AG04450 (cell line): ENCODE measurements around the gene DPYD. TPM values are rescaled to one million over a fixed set of nuclear protein-coding genes. Genes with fewer than 3 reads are reported as not detected.

Experiments
- CTCF ChIA-PET: fragments of 300-600, 350-600 bp; formaldehyde crosslinking; extraction: SDS; loops from one replicate; lab custom pipeline; 2022; ENCODE audit warnings: antibody characterized with exemption, inconsistent platforms; lab: Charles Lee
- POLR2A ChIA-PET: fragments of 350-600 bp; formaldehyde crosslinking; extraction: SDS; loops from one replicate; lab custom pipeline; 2021; ENCODE audit warnings: antibody characterized with exemption, inconsistent platforms; lab: Yijun Ruan, JAX
- DNase-seq: peaks from one replicate; pipeline ENCODE4 v3.0.0-alpha.2; 2011; ENCODE audit warnings: low read depth, low spot score
- H3K27ac ChIP-seq: one replicate; pipeline ENCODE4 v1.5.1; 2012; ENCODE audit warnings: low read depth, low read length, control low read depth
- H3K27me3 ChIP-seq: one replicate; pipeline ENCODE4 v1.6.0; 2012; ENCODE audit warnings: low read length; ENCODE audit not compliant: control insufficient read depth, insufficient read depth
- H3K4me3 ChIP-seq: 2 replicates; pipeline ENCODE4 v1.5.1; 2011; ENCODE audit warnings: mild to moderate bottlenecking, low read depth, low read length, control low read depth
- H3K9me3 ChIP-seq: 2 replicates; pipeline ENCODE4 v1.5.1; 2012; ENCODE audit warnings: low read length; ENCODE audit not compliant: control insufficient read depth, insufficient read depth
- polyA plus RNA-seq: library from polyadenylated mRNA; depleted of rRNA; stranded (reverse); fragments of >200 nt; gene quantifications from 2 replicates; pipeline ENCODE4 v1.2.3, GENCODE V29; 2011
- TF ChIP-seq, protein P1 (sequence below): IDR thresholded peaks from 2 replicates; pipeline ENCODE4 v1.5.1; 2011; ENCODE audit warnings: low read depth, low read length, control low read depth, inconsistent platforms

The DPYD gene
- polyA plus RNA-seq, 1 experiment, result 21.4 TPM

DNA sequence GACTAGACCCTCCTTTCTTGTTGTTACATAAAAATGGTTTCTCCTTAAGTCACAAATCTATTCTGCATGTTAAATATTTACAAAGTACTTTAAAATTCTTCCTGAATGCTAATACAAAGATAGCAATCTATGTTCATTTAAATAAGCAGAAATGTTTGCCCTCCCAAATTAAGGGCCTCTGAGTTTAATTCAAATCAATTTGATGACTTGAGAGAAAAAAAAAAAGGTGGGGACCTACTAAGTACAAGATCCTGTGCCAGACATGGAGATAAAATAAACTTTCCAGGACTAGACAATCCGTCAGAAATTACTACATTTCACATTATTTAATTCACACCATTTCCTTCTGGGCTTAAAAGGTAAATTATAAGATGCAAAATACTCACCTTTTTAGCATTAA lies 548.3 kb downstream of the DPYD start:
- no peak overlapping the region for H3K27ac ChIP-seq
- no peak overlapping the region for H3K4me3 ChIP-seq
- TF ChIP-seq, protein P1, sequence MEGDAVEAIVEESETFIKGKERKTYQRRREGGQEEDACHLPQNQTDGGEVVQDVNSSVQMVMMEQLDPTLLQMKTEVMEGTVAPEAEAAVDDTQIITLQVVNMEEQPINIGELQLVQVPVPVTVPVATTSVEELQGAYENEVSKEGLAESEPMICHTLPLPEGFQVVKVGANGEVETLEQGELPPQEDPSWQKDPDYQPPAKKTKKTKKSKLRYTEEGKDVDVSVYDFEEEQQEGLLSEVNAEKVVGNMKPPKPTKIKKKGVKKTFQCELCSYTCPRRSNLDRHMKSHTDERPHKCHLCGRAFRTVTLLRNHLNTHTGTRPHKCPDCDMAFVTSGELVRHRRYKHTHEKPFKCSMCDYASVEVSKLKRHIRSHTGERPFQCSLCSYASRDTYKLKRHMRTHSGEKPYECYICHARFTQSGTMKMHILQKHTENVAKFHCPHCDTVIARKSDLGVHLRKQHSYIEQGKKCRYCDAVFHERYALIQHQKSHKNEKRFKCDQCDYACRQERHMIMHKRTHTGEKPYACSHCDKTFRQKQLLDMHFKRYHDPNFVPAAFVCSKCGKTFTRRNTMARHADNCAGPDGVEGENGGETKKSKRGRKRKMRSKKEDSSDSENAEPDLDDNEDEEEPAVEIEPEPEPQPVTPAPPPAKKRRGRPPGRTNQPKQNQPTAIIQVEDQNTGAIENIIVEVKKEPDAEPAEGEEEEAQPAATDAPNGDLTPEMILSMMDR, result no peak
- no peak for DNase-seq
- CTCF ChIA-PET, result no interaction called here
- H3K27me3 ChIP-seq, result no peaks in the 10 kb centered on the region
- no peaks in the 10 kb centered on the region for H3K9me3 ChIP-seq
- POLR2A ChIA-PET, result no interaction called here

DNA sequence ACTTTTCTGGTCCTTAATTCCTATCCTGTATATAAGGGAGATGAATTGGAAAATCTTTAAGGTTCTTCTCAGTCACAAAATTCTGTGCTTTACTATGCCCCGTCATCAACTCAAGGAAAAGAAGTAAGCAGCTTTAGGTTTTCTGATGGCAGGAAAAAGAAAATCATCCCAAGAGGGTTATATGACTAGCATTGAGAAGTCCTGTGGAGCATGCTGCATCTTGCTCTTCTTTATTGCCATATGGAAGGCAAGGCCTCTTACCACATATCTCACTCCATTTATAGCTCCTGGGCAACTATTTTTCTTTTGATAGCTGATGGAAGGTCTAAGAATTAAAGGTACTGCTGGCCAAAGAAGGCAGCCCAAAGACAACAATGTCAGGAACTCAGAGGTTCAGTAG lies 552.5 kb downstream of the DPYD start:
- ChIA-PET POLR2A (no interaction called here), CTCF (no interaction called here)
- H3K27me3 ChIP-seq, result no peaks in the 10 kb centered on the region

DNA sequence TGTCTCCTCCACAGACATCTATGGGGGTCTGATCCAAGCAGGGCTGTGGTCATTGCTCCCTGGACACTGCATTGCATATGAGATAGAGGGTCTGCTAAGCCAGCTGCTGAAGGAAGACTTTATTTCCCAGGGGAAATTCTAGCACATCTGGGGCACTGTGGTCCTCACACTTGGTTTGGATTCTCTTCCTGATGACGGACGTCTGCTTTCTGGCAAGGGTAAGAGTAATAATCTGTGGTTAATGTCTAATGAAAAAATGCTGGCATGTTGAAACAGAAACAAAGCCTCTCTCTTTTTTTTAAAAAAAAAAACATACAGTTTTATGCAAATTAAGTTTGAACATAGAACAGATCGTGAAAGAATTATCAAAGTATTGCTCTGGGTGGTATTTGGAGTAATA lies 553.9 kb downstream of the DPYD start:
- no peaks in the 10 kb centered on the region for H3K27me3 ChIP-seq
- H3K27ac ChIP-seq, result no peak overlapping the region
- H3K9me3 ChIP-seq, result no peaks in the 10 kb centered on the region
- ChIA-PET POLR2A (no interaction called here), CTCF (no interaction called here)
- DNase-seq, result no peak
- no peak overlapping the region for H3K4me3 ChIP-seq
- TF ChIP-seq, protein P1, result no peak

More for the DNA sequence above, 552.5 kb downstream of the DPYD start:
- no peak overlapping the region for H3K27ac ChIP-seq
- H3K9me3 ChIP-seq, result no peaks in the 10 kb centered on the region
- DNase-seq, result no peak
- no peak overlapping the region for H3K4me3 ChIP-seq
- TF ChIP-seq, protein P1, result no peak

DNA sequence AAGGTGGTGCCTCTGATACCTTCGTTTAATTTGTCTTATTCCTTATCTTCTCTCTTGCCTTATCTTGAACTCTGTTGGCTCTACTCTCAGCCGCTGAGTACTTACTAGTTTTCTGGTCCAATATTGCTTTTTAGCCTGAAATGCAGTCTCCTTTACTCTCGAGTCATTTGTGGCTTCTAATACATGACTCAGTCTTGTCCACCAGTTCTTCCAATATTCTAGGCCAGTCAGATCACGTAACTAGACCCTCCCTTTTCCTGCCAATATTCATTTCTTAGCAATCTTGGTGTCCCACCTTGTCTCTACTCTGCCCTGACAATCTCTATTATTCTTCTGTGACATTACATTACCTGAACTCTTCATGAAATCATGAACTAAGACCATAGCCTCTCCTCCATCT lies 555.8 kb downstream of the DPYD start:
- Histone ChIP-seq H3K4me3 (no peak overlapping the region), H3K9me3 (no peaks in the 10 kb centered on the region), H3K27ac (no peak overlapping the region), H3K27me3 (no peaks in the 10 kb centered on the region)
- POLR2A ChIA-PET, result no interaction called here
- TF ChIP-seq, protein P1, result no peak
- CTCF ChIA-PET, result no interaction called here
- no peak for DNase-seq

DNA sequence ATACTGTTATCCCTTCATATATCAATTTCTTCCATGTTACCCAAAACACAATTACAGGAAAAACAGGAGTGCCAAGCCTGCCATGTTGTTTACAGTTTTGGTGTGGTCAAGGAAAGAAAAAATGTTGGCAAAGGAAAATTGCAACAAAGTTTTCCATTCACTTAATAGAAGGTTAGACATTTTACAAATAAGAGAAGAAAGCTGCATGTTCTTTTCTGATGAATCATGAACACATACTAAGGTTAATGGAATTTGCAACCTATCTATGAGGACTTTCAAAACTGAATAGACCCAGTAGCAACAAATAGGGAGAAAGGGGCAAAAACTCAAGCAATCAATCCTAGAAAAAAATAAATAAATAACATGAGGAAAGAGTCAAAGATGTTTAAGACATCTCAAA lies 556.7 kb downstream of the DPYD start:
- no peaks in the 10 kb centered on the region for H3K9me3 ChIP-seq
- no peaks in the 10 kb centered on the region for H3K27me3 ChIP-seq
- ChIA-PET POLR2A (no interaction called here), CTCF (no interaction called here)
- no peak overlapping the region for H3K4me3 ChIP-seq
- no peak overlapping the region for H3K27ac ChIP-seq
- TF ChIP-seq, protein P1, result no peak
- DNase-seq, result no peak
